T-helper 22 cell (primary cell): ENCODE data around the gene PLXNA4.

Experiments used
- DNase-seq: peaks from one replicate; pipeline ENCODE4 v3.0.0-alpha.2; 2020; ENCODE audit warnings: low read depth

PLXNA4 gene

DNA sequence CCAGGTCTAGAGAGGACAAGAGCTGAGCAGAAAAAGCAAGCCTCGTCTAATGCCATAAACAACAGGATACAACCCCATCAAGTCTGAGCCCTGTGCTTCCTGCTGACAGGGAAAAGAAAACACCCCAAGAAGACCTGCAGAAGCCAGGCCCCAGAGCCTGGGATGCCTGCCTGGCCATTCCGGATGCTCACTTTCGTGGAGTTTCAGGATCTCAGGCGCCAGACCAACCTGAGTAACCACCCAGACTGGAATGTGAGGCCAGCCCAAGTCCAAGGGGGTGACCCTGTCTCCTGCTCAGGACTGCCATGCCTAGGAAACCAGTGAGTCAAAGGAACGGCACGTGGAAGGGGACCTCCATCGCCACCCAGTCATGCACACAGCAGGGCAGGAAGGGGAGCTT, 74.3 kb downstream of the PLXNA4 start:
- DNase-seq: no peak

- no peak for DNase-seq
Observed at GRCh38 chr7:132500727-132501440, 75.4 kb downstream of the PLXNA4 start.

- no peak for DNase-seq
Observed at GRCh38 chr7:132499487-132499886, 76.8 kb downstream of the PLXNA4 start.

- no peak for DNase-seq
Observed at GRCh38 chr7:132499065-132499464, 77.2 kb downstream of the PLXNA4 start.

- no peak for DNase-seq
Observed at GRCh38 chr7:132498319-132498718, 78.0 kb downstream of the PLXNA4 start.

- no peak for DNase-seq
Observed at GRCh38 chr7:132497098-132497497, 79.2 kb downstream of the PLXNA4 start.

- no peak for DNase-seq
Observed at GRCh38 chr7:132495936-132496335, 80.3 kb downstream of the PLXNA4 start.

DNA sequence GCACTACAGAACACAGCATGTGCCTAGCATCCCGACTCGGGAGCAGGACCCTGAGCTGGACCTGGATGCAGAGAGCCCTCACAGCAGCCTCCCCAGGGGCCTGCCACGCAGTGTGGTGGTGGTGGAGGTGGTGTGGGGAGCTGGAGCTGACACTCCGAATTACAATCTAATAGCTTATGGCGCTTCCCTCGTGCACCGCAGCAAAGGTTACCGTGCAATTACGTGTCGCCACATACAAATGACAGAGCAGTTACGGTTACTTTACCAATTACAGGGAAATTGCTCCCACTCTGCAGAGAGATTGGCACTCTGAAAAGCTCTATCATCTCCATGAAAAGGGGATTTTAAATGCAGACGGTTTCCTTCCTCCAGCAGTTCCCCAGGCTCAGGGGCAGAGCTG, 81.8 kb downstream of the PLXNA4 start:
- no peak for DNase-seq

- DNase-seq: no peak
Observed at GRCh38 chr7:132492823-132493445, 83.3 kb downstream of the PLXNA4 start.

DNA sequence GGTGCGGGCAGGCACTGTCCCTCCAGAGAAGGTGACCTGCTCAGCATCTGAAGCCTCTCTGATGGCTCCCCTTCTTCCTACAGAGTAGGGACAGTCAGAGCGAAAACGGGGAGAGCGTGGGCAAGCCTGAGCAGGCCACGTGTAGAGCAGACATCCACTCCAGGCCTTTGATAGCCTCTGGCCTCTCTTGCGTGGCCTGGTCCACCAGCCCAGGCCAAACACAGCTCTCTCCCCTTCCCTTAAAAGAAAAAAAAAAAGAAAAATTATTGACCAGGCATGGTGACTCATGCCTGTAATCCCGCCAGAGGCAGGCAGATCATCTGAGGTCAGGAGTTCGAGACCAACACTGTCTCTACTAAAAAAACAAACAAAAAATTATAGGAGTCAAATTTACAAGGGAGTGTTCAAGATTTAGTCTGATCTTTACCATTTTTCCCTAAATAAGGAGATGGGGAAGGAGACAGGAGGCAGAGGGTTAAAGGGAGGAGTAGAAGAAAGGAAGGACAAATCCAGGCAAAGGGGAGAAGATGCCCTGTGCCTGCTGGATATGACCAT, 84.8 kb downstream of the PLXNA4 start:
- DNase-seq: no peak

DNA sequence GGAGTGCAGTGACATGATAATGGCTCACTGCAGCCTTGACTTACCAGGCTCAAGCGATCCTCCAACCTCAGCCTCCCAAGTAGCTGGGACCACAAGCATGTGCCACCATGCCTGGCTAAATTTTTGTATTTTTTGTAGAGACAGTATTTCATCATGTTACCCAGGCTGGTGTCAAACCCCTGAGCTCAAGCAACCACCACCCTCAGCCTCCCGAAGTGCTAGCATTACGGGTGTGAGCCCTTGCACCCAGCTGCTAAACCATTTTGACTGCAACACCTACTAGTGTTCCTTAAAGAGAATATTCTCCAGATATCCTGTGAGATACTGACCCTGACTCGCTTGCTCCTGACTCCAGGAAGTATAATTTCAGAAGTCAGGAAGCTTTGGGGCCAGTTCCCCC, 85.8 kb downstream of the PLXNA4 start:
- DNase-seq: no peak

GRCh38 chr7:132489776-132490237, 86.5 kb downstream of the PLXNA4 start:
- no peak for DNase-seq

- DNase-seq: no peak
Observed at GRCh38 chr7:132488634-132489302, 87.5 kb downstream of the PLXNA4 start.

DNA sequence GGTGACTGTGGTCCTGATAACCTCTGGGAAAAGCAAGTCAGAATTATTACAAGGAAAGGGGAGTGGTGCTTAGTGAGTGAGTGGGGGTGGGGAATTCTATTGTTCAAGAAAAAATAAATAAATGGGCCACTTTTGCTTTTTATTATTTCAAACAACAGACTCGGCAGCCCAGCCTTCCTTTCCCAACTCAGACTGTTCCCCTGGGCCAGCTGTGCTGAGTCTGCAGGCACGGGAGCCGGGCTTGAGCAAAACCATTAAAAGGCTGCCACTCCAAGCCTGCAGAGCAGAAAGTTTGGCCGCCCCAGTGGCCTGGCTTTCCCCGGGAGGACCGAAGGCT, 90.0 kb downstream of the PLXNA4 start:
- DNase-seq: no peak

- no peak for DNase-seq
Observed at GRCh38 chr7:132485600-132486273, 90.5 kb downstream of the PLXNA4 start.

GRCh38 chr7:132485136-132485535, 91.1 kb downstream of the PLXNA4 start:
- DNase-seq: no peak

DNA sequence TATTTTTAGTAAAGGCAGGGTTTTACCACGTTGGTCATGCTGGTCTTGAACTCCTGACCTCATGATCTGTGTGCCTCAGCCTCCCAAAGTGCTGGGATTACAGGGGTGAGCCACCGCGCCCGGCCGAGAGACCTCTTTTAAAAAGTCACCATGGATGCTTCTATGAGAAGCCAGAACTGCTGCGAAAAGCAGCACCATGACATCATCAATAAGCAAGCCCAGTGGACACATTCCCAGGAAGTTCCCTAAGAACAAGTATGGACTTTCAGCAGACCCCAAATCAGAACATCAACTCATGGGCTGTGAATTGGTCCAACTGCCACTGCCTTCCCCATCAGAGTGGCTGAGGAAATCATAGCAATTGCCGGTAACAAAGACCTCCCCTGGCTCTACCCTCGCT, 93.4 kb downstream of the PLXNA4 start:
- DNase-seq: no peak

GRCh38 chr7:132480534-132480933, 95.7 kb downstream of the PLXNA4 start:
- no peak for DNase-seq

DNA sequence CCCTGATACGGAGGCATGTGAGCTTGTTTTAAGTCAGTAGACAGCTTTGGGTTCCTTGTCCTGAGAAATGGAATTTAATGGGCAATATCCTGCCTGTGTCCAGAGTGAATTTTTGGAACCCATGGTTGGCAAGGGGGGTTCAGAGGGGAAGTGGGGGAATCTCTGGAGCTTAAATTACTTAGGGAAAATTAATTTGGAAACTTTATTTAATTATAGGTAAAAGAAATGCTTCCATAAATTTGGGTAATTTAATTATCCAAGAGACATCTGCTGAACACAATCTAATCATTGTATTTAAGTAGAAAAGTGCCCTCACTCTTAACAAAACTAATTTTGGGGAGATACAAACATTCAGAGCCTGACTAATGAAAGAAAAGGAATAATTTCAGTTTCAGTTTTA, 99.7 kb downstream of the PLXNA4 start:
- DNase-seq: no peak

DNA sequence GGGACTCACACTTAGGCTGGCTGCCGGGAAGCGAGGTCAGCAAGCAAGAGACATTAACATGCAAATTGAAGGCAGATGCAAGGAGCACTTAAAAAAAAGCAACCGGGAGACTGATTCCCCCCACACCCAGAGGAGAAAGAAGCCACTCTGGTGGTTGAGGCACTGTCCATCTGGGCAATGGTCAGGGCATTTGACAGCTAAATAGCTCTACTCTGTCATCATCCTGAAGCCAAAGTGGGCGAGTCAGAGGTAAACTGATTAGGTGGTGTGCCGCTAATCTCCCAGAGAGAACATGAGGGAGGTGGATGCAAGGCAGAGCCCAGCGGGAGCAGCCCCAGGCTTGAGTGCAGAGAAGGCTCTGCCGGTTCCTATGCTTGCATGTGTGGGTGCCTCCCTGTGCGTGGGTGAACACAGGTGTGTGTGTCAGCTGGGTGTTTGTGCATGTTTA, 100.6 kb downstream of the PLXNA4 start:
- DNase-seq: no peak

DNA sequence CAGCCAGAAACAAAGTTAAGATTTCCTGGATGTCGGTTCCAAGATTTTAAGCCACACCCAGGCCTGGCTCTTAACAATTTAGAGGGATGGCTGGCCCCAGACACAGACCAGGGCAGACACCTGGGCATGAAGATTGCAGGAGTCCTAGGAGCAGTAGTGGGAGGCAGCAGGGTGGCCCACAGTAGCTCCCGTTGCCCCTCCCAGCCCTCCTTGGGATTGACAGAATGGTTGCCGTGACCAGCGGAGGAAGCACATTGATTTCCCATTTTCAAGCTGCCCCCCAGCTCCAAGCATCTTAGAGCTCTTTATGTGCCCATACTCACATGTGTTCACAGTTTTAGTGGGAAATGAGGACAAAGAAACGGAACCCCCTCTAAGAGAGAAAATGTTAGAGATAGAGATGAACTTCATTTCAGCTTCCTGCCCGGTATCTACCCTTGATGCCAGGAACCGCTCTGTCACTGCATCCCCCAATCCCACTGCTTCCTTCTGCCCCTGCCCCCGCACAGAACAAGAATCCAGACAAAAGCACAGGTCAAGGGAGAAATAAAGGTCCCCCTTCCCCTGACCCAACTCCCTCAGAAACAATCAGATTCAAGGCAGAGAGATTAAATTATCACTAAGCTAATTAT, 101.1 kb downstream of the PLXNA4 start:
- DNase-seq: no peak
